Upper lobe of left lung (tissue), 6 donors: ENCODE results near the gene RNH1. TPM values are rescaled to one million over a fixed set of nuclear protein-coding genes. Genes with fewer than 3 reads are reported as not detected.

Experiments used
- ATAC-seq, 2 donors: fragments of 200-7000 bp; cut with Tn5 transposase; one replicate each; pipeline ENCODE4 v1.9.1; 2022; ENCODE audit warnings: mild to moderate bottlenecking in 2 of 2, moderate library complexity in 2 of 2; ENCODE audit not compliant: low FRiP score in 2 of 2
- DNase-seq, 2 donors: peaks; one replicate each; pipeline ENCODE4 v3.0.0-alpha.2; 2019 to 2020
- H3K27ac ChIP-seq, 4 donors: fragments of 200-600 bp; sonication (generic); one replicate each; pipeline ENCODE4 v1.5.1; 2016 to 2019
- H3K27me3 ChIP-seq, 4 donors: fragments of 200-600 bp; sonication (generic); one replicate each; pipeline ENCODE4 v1.5.1; 2017 to 2019
- H3K36me3 ChIP-seq, 4 donors: fragments of 200-600 bp; sonication (generic); one replicate each; pipeline ENCODE4 v1.5.1; 2016 to 2019
- H3K4me1 ChIP-seq, 4 donors: fragments of 200-600 bp; sonication (generic); one replicate each; pipeline ENCODE4 v1.5.1; 2018 to 2019
- H3K4me3 ChIP-seq, 4 donors: fragments of 200-600 bp; sonication (generic); one replicate each; pipeline ENCODE4 v1.5.1; 2017 to 2019; ENCODE audit warnings: mild to moderate bottlenecking in 2 of 4, moderate library complexity in 1 of 4
- H3K9me3 ChIP-seq, 4 donors: fragments of 200-600 bp; sonication (generic); one replicate each; pipeline ENCODE4 v1.5.1; 2018 to 2019
- EP300 ChIP-seq, 4 donors: sonication (generic); formaldehyde crosslinking; IDR thresholded peaks; one replicate each; pipeline ENCODE4 v1.5.1; 2017; ENCODE audit warnings: antibody characterized with exemption in 4 of 4, control low read depth in 2 of 4
- POLR2A ChIP-seq, 4 donors: fragments of 450-650 bp; IDR thresholded peaks; one replicate each; pipeline ENCODE4 v1.5.1; 2016 to 2017; ENCODE audit warnings: antibody characterized with exemption in 4 of 4, mild to moderate bottlenecking in 2 of 4
- POLR2AphosphoS5 ChIP-seq, 2 donors: sonication (generic); formaldehyde crosslinking; IDR thresholded peaks; one replicate each; pipeline ENCODE4 v1.5.1; 2017; ENCODE audit warnings: antibody characterized with exemption in 2 of 2
- WGBS, 2 donors: methylation state at CpG; one replicate each; pipeline ENCODE4 v1.1.5; 2017 to 2018; 5-methylcytosine and 5-hydroxymethylcytosine counted together
- total RNA-seq, 6 donors: library from RNA; depleted of rRNA in 4 of 6; stranded (reverse); fragments of >200 nt in 4 of 6; gene quantifications; one replicate each; pipeline versions ENCODE4 v1.1.0 to v1.2.1, GENCODE V29; 2016 to 2021
- TF ChIP-seq, protein P1 (sequence below), 6 experiments: fragments of 450-650 bp in 4 of 6; fragments of 200-600 bp in 2 of 6; sonication (generic) in 2 of 6; IDR thresholded peaks; one replicate each; pipeline ENCODE4 v1.5.1; 2016 to 2019; ENCODE audit warnings: antibody characterized with exemption in 6 of 6
- donor health status: DM: no; HTN: no; CAD: no; lungs with moderate emphysema.
- donor health status: DM: no; HTN: yes; CAD: no; lungs with severe emphysema.

RNH1 gene
- total RNA-seq, 6 donors from 2014 or later = 236 to 374 (median 339) TPM

DNA sequence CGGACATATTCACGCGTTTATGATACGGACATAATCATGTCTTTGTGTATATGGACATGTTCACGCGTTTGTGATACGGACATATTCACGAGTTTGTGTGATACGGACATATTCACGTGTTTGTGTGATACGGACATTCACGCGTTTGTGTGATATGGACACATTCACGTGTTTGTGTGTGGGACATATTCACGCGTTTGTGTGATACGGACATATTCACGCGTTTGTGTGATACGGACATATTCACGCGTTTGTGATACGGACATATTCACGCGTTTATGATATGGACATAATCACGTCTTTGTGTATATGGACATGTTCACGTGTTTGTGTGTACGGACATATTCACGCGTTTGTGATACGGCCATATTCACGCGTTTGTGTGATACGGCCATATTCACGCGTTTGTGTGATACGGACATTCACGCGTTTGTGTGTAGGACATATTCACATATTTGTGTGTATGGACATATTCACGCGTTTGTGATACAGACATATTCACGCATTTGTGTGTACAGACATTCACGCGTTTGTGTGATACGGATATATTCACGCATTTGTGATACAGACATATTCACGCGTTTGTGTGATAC is 32.0 kb downstream of the RNH1 start:
- ATAC-seq = no peak
- Histone ChIP-seq H3K36me3 (no peaks in the 10 kb centered on the region), H3K4me3 (no peak overlapping the region), H3K27me3 (no peaks in the 10 kb centered on the region), H3K27ac (no peak overlapping the region), H3K9me3 (no peaks in the 10 kb centered on the region), H3K4me1 (peaks cover 11 to 13% (median 12%) of the 10 kb centered on the region in 4 donors)
- DNase-seq = no peak
- 94 to 95% methylated on average over 48 of the region's 48 CpGs for WGBS, 2 donors
- no peak for TF ChIP-seq EP300 (IDR thresholded peaks at IDR 0.05)
- TF ChIP-seq, protein P1, sequence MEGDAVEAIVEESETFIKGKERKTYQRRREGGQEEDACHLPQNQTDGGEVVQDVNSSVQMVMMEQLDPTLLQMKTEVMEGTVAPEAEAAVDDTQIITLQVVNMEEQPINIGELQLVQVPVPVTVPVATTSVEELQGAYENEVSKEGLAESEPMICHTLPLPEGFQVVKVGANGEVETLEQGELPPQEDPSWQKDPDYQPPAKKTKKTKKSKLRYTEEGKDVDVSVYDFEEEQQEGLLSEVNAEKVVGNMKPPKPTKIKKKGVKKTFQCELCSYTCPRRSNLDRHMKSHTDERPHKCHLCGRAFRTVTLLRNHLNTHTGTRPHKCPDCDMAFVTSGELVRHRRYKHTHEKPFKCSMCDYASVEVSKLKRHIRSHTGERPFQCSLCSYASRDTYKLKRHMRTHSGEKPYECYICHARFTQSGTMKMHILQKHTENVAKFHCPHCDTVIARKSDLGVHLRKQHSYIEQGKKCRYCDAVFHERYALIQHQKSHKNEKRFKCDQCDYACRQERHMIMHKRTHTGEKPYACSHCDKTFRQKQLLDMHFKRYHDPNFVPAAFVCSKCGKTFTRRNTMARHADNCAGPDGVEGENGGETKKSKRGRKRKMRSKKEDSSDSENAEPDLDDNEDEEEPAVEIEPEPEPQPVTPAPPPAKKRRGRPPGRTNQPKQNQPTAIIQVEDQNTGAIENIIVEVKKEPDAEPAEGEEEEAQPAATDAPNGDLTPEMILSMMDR (IDR thresholded peaks at IDR 0.05) = no peak
- no peak for TF ChIP-seq POLR2A (IDR thresholded peaks at IDR 0.05)
- TF ChIP-seq POLR2AphosphoS5 (IDR thresholded peaks at IDR 0.05) = no peak

DNA sequence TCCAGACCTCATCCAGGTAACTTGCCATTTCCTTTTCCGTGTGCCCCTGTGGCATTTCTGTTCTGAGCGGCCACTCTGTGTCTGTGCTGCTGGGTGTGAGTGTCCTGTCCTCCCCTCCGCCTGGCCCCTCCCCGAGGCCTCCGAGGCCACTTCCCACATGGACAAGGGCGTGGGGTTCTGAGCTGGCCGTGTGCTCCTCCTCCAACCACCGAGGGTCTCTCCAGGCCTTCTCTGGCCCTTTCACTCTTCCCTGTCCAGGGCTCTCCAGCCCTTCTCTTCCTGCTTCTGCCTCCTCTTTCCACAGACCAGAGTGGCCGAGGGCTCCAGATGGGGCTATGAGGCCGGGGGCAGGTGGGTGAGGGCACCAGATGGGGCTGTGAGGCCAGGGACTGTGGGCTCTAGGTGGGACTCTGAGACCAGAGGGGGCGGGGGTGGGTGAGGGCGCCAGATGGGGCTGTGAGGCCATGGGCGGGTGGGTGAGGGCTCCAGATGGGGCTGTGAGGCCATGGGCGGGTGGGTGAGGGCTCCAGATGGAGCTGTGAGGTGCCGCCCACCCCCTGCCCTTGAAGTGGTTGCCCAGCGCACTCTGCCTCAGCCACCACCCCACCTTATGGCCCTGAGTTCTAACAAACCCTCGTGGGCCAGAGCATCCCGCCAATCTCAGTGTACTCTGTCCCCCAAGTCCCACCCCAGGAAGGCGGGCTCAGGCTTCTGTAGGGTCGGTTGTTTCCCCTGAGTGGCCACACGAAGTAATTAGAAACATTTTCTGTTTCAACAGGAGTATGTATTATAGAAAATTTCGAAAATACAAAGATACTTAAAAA is 32.9 kb downstream of the RNH1 start:
- Histone ChIP-seq H3K4me1 (peaks cover 18 to 20% (median 20%) of the 10 kb centered on the region in 4 donors), H3K27ac (no peak overlapping the region), H3K27me3 (no peaks in the 10 kb centered on the region), H3K36me3 (no peaks in the 10 kb centered on the region), H3K9me3 (no peaks in the 10 kb centered on the region), H3K4me3 (no peak overlapping the region)
- no peak for TF ChIP-seq EP300 (IDR thresholded peaks at IDR 0.05)
- no peak for TF ChIP-seq POLR2A (IDR thresholded peaks at IDR 0.05)
- TF ChIP-seq, protein P1 (IDR thresholded peaks at IDR 0.05) = no peak
- TF ChIP-seq POLR2AphosphoS5 (IDR thresholded peaks at IDR 0.05) = no peak
- DNase-seq = peak in 1 of 2 donors; percentile 53
- ATAC-seq = no peak
- 87 to 90% methylated on average over 19 of the region's 22 CpGs for WGBS, 2 donors

DNA sequence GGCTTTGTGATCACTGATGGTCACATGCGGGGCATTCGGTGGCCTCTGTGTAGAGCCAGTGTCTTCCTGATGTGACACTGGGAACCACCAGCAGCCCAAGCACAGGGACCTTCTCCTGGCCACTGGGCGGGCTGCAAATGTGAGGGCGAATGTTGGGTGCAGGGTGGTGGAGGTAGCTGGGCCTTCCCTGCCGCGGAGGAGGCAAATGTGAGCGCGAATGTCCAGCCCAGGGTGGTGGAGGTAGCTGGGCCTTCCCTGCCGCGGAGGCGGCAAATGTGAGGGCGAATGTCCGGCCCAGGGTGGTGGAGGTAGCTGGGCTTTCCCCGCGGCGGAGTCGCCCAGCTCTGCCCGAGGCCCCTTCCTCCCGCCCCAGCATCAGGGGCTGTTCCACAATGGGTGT is 33.6 kb downstream of the RNH1 start:
- Histone ChIP-seq H3K9me3 (no peaks in the 10 kb centered on the region), H3K4me1 (peaks cover 18 to 25% (median 21%) of the 10 kb centered on the region in 4 donors), H3K27me3 (no peaks in the 10 kb centered on the region), H3K4me3 (no peak overlapping the region), H3K27ac (no peak overlapping the region), H3K36me3 (no peaks in the 10 kb centered on the region)
- WGBS, 2 donors = 95 to 96% methylated on average over 16 to 17 of the region's 19 CpGs
- DNase-seq = peak in 1 of 2 donors; percentile 69
- no peak for ATAC-seq
- no peak for TF ChIP-seq EP300 (IDR thresholded peaks at IDR 0.05)
- TF ChIP-seq, protein P1 (IDR thresholded peaks at IDR 0.05) = no peak
- no peak for TF ChIP-seq POLR2A (IDR thresholded peaks at IDR 0.05)
- TF ChIP-seq POLR2AphosphoS5 (IDR thresholded peaks at IDR 0.05) = no peak

DNA sequence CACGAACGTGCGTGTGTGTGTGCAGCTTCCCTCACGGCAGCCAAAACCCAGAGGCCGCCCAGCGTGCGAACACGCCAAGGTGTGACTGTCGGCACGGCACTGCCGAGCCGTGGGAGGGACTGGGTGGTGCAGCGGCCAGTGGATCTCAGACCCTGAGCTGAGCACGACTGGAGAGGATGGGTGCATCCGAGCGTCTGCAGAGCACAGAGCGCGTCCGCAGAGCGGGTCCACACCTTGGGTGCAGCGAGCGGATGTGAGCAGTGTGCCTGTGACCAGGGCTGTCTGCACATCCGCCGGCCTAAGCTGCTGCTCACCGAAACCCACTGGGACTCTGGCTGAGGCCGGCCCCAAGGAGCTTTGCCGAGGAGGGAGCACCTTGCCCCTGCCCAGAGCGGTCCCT is 34.2 kb downstream of the RNH1 start:
- TF ChIP-seq, protein P1 (IDR thresholded peaks at IDR 0.05) = no peak
- TF ChIP-seq POLR2AphosphoS5 (IDR thresholded peaks at IDR 0.05) = no peak
- no peak for TF ChIP-seq POLR2A (IDR thresholded peaks at IDR 0.05)
- TF ChIP-seq EP300 (IDR thresholded peaks at IDR 0.05) = no peak
- H3K4me1 ChIP-seq = peaks cover 18 to 27% (median 22%) of the 10 kb centered on the region in 4 donors
- no peaks in the 10 kb centered on the region for H3K9me3 ChIP-seq
- no peaks in the 10 kb centered on the region for H3K27me3 ChIP-seq
- H3K4me3 ChIP-seq = no peak overlapping the region
- H3K27ac ChIP-seq = no peak overlapping the region
- WGBS, 2 donors = 89 to 97% methylated on average over 8 to 28 of the region's 28 CpGs
- ATAC-seq = no peak
- peak in 1 of 2 donors; percentile 68 for DNase-seq
- no peaks in the 10 kb centered on the region for H3K36me3 ChIP-seq
